GM10847 (cell line): ENCODE results near the gene WDFY4.

Source experiments
- POLR2A ChIP-seq: IDR thresholded peaks from 2 replicates; pipeline ENCODE4 v1.6.1; 2011; ENCODE audit not compliant: insufficient read length; ENCODE audit errors: extremely low read depth

WDFY4 gene

DNA sequence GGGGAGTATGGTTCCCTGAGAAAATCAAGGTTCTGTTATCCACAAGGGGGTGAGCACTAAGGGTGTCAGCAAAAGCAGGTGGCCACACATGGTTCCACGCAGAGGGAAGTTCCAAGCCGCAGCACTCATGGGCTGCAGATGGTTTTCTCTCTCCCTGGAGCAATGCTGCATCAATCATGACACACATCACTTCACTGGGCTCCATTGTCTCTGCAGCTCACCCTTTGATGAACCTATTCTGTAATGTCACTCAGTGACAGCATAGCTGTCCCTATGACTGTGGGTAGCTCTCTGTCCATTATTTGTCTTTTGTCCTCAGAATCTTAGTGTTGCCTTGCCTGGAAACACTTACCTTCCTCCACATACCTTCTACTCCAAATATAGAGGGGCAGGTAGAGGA, 220.2 kb downstream of the WDFY4 start:
- TF ChIP-seq POLR2A, result no peak

DNA sequence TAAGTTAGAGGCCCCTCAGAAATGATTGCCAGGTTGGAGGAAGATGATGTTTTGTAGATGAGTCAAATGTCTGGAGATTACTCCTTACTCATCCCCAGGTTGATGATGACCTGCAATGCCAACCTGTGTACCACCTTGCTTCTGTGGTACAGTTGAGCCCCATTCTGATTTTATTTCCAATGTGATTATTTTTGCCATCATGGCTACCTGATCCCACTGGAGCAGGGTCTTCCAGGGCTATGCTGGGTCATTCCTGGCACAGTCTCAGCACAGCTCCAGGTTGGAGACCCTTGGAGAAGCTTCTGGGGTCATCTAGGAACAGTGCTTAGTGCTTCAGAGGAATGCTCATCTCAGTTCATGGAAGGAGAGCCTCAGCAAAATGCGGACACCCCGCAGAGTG, 220.6 kb downstream of the WDFY4 start:
- TF ChIP-seq POLR2A, result no peak

DNA sequence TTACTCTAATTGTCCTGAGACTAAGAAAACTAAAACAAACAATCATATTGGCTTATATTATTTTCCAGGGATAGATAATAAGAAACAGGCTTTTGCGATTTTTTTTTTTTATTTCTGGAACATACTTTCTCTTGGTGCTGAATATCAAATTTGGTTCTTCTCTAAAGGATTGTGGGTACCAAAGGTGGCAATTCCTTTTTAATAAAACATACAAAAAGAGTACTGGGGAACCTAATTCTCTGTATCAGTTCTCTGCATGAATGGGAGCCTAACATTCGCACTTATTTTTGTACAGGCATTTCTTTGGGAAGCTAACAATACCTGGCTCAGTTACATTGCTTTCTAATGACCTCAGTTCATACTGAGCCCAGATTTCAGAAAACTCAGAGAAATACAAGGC, 222.2 kb downstream of the WDFY4 start:
- no peak for TF ChIP-seq POLR2A

DNA sequence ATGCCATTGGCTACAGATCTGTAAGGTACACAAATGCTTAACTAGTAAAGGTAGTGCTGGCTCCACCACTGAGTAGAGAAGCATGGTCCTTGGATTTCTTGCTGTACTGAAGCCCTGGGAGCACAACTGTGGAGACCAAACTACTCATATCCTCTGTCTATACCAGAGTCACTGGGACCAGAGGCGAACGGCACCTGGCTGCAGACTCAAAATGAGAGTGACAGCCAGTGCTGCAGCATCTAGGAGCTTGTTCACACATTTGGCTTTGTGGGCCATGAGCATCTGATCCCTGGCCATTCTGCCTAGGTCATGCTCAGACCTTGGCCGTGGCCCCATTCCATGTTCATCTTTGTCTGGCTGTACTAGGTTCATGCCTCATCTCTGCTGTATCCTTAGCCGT, 223.1 kb downstream of the WDFY4 start:
- TF ChIP-seq POLR2A, result no peak

DNA sequence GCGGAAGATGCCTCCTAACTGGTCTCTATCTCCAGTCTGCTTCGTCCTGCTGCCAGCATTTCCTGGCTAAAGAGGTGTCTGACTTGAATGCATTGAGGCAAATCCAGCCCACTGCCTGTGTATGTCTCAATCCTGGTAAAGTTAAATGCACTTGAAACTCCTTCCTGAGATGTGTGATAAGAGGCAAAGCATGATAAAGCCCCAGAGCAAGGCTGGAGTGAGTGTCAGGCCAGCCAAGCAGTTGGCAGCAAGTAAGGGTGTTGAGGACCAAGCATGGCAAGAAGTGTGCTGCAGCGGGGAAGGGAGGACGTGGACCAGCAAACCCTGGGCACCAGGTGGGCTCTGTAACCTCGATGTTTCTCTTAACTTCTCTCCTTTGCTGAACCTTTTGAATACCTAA, 225.9 kb downstream of the WDFY4 start:
- no peak for TF ChIP-seq POLR2A

DNA sequence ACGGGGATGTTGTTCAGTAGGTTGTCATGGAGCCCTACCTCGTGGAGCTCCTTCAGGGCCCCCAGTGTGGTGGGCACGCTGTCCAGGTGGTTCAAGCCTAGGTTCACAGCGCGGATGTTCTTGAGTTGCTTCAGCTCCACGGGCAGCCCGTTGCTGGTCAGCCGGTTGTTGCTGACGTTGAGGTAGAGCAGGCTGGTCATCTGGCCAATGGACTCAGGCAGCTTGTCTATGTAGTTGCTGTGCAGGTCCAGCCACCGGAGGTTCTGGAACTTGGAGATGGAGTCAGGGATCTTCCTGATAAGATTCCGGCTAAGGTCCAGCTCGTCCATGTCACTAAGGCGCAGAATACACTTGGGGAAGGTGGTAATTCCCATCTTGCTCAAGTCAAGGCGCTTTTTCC, 229.0 kb downstream of the WDFY4 start:
- no peak for TF ChIP-seq POLR2A

DNA sequence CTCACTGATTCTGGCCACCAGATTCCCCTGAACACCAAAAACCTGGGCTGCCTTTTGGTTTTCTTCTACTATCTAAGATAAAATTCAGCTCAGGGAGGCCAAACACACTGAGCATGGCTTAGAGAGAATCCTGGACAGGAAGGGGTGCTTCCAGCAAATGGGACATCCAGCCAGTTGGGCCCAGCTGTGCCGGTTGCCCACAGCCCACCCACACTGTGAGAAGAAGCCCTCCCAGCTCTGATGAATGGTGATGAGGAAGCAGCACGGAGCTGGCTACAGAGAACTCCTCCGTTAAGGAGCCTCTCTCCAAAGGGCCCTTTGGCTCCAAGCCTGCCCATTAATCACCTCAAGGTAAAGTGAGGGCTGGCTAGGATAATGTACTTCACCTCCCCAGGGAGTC, 239.1 kb downstream of the WDFY4 start:
- TF ChIP-seq POLR2A, result no peak

DNA sequence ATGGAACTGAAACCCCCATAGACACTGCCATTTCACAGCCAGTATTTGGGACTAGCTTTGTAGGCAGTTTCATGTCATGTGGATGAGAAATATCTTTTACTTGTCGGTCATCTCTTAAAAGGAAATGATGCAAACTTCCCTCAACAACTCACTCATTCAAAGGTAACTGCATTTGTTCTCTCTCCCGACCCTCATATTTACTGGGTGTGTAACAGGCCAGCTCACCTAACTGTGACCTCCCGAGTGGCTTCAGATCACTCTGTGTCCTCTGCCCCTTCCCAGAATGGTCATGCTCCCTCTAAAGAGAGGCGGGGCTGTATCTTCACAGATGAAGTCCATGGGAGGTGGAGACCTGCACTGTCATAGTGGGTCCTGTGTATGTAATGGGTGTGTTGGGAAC, 240.3 kb downstream of the WDFY4 start:
- no peak for TF ChIP-seq POLR2A

DNA sequence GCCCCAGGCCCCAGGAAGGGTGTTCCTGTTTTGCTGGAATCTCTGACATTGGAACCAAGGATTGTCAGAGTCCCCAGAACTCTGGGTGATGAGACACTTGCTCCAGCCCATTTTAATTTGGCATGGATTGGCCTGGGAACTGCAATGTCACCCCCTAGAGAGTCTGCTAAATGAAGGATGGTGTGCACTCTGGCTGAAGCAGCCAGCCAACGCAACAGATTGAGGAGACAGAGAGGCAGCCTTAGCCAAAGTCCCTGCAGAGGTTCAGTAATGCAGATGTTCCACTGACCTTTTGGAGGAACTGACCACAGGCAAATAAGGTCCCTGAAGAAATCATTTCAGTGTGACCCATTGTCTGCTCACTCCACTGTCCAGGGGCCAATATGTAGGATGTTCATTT, 241.6 kb downstream of the WDFY4 start:
- TF ChIP-seq POLR2A, result no peak

DNA sequence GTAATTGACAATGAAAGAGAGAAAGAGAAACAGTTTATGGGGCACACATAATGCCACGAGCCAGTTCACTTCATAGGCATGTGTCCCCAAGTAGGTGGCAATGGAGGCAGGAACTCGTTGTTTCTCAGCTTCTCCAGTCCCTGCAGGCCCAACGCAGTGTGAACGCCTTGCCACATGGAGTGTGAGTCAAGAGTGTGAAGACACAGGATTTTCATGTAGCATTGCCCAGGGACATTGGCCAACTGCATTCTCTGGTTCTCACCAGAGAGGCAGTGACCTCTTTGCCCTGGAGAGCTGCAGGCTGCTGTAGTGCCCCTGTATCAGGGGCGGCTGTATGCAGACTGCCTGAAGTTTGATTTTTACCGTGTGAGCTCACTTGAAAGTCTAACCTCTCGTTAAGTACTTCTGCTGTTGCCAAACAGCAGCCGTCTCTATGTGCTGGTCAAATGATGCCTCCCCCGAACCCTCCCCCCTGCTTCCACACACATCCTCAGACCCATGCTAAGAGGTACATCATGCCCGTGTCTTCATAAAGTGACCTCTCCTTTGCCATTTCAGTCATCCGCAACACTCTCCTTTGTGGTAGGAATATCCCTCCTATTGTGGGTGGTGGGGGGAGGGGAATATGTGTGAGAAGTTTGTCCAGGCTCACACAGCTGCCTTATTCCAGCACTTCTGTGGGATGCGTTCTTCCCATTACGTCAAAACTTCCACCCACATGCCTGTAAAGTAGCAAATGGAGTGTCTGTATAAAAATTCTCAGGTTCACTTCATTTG, 242.3 kb downstream of the WDFY4 start:
- TF ChIP-seq POLR2A, result no peak

DNA sequence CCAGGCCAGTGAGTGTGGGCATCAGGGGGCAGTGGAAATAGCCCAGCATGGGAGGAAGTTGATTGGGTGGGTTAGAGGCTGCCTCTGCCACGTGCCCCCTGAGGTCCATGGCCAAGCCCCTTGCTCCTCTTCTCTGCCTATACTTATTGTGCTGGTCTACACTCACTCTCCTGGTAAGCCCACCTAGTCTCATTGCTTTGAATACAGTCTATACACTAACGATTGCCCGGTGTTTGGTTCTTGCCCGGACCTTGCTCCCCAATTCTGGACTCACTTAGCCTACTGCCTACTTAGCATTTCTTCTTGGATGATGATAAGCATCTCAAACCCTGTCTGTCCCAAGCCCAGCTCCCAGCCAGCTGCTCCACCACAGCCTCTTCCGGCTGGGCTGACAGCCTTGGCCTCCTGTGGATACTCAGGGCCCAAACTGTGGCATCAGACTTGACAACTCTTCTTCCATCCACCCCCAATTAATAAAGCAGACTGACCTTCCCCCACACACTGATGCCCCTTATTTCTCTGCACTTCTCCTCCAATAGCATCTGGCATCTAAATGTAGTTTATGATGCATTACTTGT, 244.8 kb downstream of the WDFY4 start:
- no peak for TF ChIP-seq POLR2A

DNA sequence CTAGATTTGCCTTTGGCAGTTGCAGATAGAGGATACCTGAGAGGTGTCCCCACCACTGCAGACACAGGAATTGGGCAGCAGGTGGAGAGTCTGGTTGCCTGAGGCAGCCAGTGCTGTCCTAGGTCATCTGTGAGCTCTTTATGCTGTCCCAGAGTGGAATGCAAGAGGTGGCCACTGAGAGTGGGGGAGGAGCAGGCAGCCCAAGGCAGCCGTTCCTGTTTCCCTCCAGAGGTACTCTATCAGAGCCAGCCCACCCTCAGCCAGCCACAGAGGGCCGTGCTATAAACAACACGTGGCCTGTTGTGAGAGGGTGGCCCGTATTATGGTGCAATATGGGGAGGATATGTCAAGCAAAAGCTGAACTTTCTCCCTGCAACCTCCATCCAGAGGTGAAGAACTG, 246.5 kb downstream of the WDFY4 start:
- TF ChIP-seq POLR2A, result no peak

DNA sequence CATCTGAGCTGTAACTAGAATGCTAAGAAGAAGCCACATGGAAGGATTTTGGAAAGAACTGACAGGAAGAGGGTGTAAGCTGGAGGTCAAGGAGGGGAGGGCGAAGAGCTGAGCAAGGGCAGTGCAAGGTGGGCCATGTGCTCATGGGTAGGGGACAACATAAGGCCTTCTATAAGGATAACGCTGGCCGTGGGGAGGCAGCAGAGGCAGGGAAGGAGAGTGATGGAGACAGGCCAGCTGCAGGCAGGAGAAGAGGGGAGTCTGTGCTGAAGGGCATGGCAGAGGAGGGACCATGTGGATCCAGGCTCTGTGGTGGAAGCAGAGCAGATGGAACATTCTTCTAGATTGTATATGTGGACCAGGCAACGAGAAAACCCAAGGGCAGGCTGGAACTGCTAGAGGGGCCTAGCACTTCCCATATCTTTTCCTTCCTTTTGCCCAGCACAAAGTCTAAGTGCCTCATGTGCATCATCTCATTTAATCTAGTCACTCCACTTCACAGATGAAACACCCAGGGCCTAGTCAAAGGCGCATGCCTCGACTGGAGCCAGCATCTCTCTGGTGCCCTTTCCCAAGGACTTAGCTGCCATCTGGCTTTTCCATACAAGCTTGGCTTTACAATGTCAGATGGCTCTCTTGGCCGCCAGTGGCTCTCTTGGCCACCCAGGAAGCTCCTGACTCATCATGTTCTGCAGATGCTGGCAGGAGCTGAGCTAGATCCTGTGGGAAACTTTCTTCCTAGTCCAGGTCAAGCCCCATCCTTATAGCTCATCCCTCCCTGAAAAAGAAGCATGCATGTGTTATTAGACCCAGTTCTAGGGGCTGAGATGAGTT, 248.4 kb downstream of the WDFY4 start:
- no peak for TF ChIP-seq POLR2A

DNA sequence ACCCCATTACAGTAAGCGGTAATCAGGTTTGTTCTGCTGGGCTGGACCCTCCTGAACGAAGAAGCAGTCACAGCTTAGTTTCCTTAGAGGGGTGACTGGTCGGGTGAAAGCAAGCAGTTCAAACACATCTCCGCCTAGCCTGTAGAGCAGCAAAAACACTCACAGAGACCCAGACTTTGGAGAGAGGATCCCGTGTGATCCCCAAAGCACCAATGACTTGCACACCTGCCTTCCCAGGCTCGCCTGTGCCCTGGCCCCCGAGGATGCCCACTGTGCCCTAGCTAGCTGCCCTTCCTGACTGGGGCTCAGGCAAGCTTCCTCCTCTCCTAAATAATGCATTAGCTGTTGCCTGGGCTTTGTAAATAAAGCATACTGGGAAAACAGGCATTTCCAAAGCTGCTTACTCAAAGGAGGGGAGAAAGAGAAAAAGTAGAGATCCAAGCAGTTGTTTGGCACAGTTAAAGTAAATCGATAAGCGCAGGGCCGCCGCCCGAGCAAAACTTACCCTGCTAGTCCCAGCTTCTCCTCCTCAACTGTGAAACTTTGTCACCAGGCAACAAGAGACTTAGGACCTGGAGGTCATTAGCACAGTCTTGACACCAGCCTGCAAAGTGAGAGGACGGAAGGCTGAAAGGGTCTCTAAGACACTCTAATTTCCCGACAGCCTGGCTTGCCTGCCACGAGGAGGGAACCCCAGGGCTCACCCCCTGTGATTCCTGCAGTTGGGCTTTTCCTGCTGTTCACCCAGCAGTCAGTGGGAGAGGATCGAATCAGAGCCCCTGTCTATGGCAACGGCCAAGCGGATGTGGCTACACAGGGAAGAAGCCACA, 250.2 kb downstream of the WDFY4 start:
- no peak for TF ChIP-seq POLR2A

DNA sequence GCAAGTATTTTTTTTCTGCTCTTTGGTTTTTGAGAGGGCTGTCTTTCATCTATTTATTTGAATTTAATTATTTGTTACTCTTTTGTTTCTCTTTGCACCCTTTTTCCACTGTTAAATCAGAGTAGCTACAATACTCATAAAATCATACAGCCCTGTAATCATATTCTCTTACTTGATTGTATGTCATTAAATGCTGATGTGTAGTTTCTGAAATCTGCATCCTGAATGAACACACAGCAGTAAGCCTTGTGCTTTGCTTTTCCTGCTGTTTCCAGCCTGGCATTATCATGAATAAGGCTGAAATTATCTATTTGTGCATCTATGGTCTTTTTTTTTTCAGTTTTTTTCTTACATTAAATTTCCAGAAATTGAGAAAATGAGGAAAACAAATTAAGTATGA, 250.9 kb downstream of the WDFY4 start:
- no peak for TF ChIP-seq POLR2A
